ENCODE measurements around the gene CNN3.

DNA sequence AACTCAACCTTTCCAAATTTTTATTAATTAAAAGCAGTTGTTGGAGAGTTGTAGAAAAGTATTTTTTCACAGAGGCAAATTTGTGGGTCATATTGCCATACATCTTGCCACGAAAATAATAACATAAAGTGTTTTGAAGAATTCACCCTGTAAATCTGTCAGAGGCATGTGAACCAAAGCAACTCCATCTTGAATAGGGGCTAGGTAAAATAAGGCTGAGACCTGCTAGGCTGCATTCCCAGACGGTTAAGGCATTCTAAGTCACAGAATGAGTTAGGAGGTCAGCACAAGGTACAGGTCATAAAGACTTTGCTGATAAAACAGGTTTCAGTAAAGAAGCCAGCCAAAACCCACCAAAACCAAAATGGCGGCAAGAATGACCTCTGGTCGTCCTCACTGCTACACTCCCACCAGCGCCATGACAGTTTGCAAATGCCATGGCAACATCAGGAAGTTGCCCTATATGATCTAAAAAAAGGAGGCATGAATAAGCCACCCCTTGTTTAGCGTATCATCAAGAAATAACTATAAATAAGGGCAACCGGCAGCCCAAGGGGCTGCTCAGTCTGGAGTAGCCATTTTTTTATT lies 4.4 kb upstream of the CNN3 start:
- TF ChIP-seq GABPA (IDR thresholded peaks at IDR 0.05 in 1 of 2, conservative IDR thresholded peaks at IDR 0.05 in 1 of 2) (no peak), YY1 (IDR thresholded peaks at IDR 0.05) (no peak), HNF4A (conservative IDR thresholded peaks at IDR 0.05) (no peak)
- TF ChIP-seq, protein P1, sequence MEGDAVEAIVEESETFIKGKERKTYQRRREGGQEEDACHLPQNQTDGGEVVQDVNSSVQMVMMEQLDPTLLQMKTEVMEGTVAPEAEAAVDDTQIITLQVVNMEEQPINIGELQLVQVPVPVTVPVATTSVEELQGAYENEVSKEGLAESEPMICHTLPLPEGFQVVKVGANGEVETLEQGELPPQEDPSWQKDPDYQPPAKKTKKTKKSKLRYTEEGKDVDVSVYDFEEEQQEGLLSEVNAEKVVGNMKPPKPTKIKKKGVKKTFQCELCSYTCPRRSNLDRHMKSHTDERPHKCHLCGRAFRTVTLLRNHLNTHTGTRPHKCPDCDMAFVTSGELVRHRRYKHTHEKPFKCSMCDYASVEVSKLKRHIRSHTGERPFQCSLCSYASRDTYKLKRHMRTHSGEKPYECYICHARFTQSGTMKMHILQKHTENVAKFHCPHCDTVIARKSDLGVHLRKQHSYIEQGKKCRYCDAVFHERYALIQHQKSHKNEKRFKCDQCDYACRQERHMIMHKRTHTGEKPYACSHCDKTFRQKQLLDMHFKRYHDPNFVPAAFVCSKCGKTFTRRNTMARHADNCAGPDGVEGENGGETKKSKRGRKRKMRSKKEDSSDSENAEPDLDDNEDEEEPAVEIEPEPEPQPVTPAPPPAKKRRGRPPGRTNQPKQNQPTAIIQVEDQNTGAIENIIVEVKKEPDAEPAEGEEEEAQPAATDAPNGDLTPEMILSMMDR (IDR thresholded peaks at IDR 0.05; ENCODE audit: low read depth, low read length, missing input control), result no peak
- TF ChIP-seq, protein P2, sequence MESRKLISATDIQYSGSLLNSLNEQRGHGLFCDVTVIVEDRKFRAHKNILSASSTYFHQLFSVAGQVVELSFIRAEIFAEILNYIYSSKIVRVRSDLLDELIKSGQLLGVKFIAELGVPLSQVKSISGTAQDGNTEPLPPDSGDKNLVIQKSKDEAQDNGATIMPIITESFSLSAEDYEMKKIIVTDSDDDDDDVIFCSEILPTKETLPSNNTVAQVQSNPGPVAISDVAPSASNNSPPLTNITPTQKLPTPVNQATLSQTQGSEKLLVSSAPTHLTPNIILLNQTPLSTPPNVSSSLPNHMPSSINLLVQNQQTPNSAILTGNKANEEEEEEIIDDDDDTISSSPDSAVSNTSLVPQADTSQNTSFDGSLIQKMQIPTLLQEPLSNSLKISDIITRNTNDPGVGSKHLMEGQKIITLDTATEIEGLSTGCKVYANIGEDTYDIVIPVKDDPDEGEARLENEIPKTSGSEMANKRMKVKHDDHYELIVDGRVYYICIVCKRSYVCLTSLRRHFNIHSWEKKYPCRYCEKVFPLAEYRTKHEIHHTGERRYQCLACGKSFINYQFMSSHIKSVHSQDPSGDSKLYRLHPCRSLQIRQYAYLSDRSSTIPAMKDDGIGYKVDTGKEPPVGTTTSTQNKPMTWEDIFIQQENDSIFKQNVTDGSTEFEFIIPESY (IDR thresholded peaks at IDR 0.05), result no peak

All from liver (tissue), 3 donors.